Neural crest cell (in vitro differentiated cells): ENCODE results near the gene RAB21. TPM values are rescaled to one million over a fixed set of nuclear protein-coding genes. Genes with fewer than 3 reads are reported as not detected.
A peak's percentile ranks its signal among the peaks of the same experiment; 100 is the strongest.

ENCODE experiments used
- DNase-seq: peaks from one replicate; pipeline ENCODE4 v3.0.0; 2021; ENCODE audit warnings: low read depth, mixed read lengths, low spot score
- H3K27ac Mint-ChIP-seq: one replicate; pipeline ENCODE4 v1.8.0; 2021; ENCODE audit warnings: mild to moderate bottlenecking, mixed read lengths; ENCODE audit not compliant: unreplicated experiment
- H3K27me3 Mint-ChIP-seq: 2 replicates; pipeline ENCODE4 v1.8.0; 2021; ENCODE audit warnings: low read depth, mild to moderate bottlenecking, mixed read lengths
- H3K36me3 Mint-ChIP-seq: 2 replicates; pipeline ENCODE4 v1.8.0; 2021; ENCODE audit warnings: low read depth, mild to moderate bottlenecking, mixed read lengths
- H3K4me1 Mint-ChIP-seq: 2 replicates; pipeline ENCODE4 v1.8.0; 2021; ENCODE audit warnings: mixed read lengths
- H3K4me3 Mint-ChIP-seq: one replicate; pipeline ENCODE4 v1.8.0; 2021; ENCODE audit warnings: mild to moderate bottlenecking, mixed read lengths
- H3K9me3 Mint-ChIP-seq: 2 replicates; pipeline ENCODE4 v1.8.0; 2021; ENCODE audit warnings: mixed read lengths
- CTCF ChIP-seq: fragments of 200-600 bp; sonication (generic); conservative IDR thresholded peaks from 2 replicates; pipeline ENCODE4 v1.5.0; 2021; ENCODE audit warnings: antibody characterized with exemption, mild to moderate bottlenecking
- total RNA-seq: library from RNA; stranded (reverse); gene quantifications from 2 replicates; pipeline ENCODE4 v1.2.1, GENCODE V29; 2021

Gene RAB21
- total RNA-seq, 1 donor from 2014 or later = 63.7 TPM

GRCh38 chr12:71828813-71829212, 74.2 kb downstream of the RAB21 start:
- peaks cover 8% of the 10 kb centered on the region for H3K9me3 Mint-ChIP-seq
- DNase-seq = no peak
- H3K4me1 Mint-ChIP-seq = no peaks in the 10 kb centered on the region
- no peak overlapping the region for H3K27ac Mint-ChIP-seq
- no peak overlapping the region for H3K4me3 Mint-ChIP-seq
- H3K36me3 Mint-ChIP-seq = no peaks in the 10 kb centered on the region
- TF ChIP-seq CTCF = no peak
- peaks cover 42% of the 10 kb centered on the region for H3K27me3 Mint-ChIP-seq

GRCh38 chr12:71837356-71837755, 82.7 kb downstream of the RAB21 start:
- Mint-ChIP-seq H3K27me3 (peaks cover 27% of the 10 kb centered on the region), H3K27ac (no peak overlapping the region), H3K36me3 (no peaks in the 10 kb centered on the region), H3K9me3 (no peaks in the 10 kb centered on the region), H3K4me1 (peaks cover 16% of the 10 kb centered on the region), H3K4me3 (peak overlapping the region; percentile 8)
- no peak for DNase-seq
- no peak for TF ChIP-seq CTCF

GRCh38 chr12:71838231-71838630, 83.6 kb downstream of the RAB21 start:
- no peak for TF ChIP-seq CTCF
- no peak for DNase-seq
- Mint-ChIP-seq H3K27ac (no peak overlapping the region), H3K4me3 (peak overlapping the region; percentile 68), H3K4me1 (peaks cover 16% of the 10 kb centered on the region), H3K36me3 (no peaks in the 10 kb centered on the region), H3K27me3 (peaks cover 23% of the 10 kb centered on the region), H3K9me3 (no peaks in the 10 kb centered on the region)

DNA sequence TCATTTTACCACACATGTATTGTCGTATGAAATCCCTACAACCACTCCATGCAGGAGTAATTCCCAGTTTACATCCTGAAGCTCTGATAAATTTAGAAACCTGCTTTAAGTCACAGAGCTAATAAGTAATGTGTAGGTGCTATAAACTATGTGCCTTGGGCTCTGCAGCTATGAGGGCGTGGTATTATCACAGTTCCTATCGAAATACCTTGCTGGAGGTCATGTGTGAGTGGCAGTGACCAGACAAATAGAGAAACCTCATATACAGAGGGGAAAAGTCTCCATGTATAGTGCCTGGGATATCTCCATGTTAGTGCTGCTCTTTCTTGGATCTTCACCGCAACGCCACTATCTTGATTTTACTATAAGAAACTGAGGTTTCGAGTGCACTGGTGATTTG, 84.0 kb downstream of the RAB21 start:
- Mint-ChIP-seq H3K9me3 (no peaks in the 10 kb centered on the region), H3K27me3 (peaks cover 20% of the 10 kb centered on the region), H3K4me1 (peaks cover 16% of the 10 kb centered on the region), H3K27ac (no peak overlapping the region), H3K36me3 (no peaks in the 10 kb centered on the region), H3K4me3 (peak overlapping the region; percentile 96)
- no peak for DNase-seq
- no peak for TF ChIP-seq CTCF

DNA sequence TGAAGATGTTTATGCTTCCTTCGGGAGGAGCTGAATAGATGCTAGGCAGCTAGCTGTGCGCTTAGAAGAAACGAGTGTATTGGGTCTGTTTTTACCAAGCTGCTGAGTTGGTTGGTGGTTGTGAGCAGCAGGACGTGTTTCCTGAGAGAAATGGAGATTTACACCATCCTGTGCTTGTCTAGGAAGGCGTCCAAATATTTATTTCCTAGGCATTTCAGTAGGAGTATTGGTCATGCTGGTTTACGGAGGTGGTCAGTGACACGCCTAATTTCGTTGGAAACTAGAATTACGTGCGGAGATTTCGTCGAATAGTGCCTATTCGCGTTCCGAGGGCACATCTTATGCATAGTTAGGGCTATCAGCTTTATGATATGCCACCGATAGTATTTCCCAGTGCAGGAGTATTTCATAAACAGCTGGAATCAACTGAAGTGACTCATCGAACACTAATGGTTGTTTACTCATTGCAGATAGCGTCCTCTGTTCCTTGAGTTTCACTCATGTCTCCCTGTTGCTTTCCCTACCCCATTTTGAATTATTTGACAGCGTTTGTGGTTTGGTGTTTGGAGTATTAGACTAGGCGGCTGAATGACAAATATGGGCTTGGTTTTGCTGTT, 85.7 kb downstream of the RAB21 start:
- Mint-ChIP-seq H3K4me3 (peak overlapping the region; percentile 96), H3K4me1 (peaks cover 16% of the 10 kb centered on the region), H3K27me3 (peaks cover 8% of the 10 kb centered on the region), H3K36me3 (no peaks in the 10 kb centered on the region), H3K27ac (peak overlapping the region; percentile 92), H3K9me3 (no peaks in the 10 kb centered on the region)
- DNase-seq = no peak
- TF ChIP-seq CTCF = no peak
